ENCODE results near the gene USP25.

The USP25 gene

DNA sequence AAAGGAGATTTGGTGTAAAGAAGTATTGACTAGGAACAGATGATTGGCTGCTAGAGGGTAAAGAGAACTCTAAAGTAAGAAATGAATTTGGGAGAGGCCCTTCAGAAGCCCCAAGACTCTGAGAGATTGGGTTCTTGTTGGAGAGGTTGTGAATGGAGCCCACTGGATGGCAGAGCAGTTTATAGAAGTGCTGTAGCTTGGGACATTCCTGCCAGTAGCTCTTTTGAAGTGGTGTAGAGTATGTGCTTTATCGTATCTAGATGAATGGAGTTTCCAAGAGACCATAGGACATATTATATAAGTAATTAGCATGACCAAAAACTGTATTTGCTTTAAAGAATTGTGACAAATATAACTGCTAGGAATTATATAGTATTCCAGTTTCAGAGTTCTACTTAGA lies 21.3 kb downstream of the USP25 start:
- FAIRE-seq (no peak), DNase-seq (ENCODE audit: insufficient read length, low spot score) (no peak)
- TF ChIP-seq, protein P1, sequence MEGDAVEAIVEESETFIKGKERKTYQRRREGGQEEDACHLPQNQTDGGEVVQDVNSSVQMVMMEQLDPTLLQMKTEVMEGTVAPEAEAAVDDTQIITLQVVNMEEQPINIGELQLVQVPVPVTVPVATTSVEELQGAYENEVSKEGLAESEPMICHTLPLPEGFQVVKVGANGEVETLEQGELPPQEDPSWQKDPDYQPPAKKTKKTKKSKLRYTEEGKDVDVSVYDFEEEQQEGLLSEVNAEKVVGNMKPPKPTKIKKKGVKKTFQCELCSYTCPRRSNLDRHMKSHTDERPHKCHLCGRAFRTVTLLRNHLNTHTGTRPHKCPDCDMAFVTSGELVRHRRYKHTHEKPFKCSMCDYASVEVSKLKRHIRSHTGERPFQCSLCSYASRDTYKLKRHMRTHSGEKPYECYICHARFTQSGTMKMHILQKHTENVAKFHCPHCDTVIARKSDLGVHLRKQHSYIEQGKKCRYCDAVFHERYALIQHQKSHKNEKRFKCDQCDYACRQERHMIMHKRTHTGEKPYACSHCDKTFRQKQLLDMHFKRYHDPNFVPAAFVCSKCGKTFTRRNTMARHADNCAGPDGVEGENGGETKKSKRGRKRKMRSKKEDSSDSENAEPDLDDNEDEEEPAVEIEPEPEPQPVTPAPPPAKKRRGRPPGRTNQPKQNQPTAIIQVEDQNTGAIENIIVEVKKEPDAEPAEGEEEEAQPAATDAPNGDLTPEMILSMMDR (IDR thresholded peaks at IDR 0.05; ENCODE audit: insufficient read depth, missing control alignments): no peak

DNA sequence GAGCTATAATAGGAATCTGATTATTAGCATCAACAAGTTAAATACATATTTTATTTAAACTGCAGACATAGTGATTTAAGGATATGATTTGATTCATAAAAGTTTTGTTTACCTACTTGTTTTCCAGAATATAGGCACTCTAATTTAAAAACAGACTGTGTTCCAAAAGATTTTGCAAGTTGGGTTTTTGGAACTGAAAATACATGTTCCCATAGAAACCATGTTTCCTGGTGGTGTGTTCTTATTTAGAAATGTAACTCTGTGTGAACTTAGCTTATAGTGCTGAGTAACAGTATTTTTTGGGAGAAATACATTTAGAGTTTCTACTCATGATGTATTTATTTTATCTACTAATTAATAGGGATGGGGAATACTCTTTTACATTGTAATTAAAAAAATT lies 21.8 kb downstream of the USP25 start:
- FAIRE-seq (no peak), DNase-seq (ENCODE audit: insufficient read length, low spot score) (no peak)

DNA sequence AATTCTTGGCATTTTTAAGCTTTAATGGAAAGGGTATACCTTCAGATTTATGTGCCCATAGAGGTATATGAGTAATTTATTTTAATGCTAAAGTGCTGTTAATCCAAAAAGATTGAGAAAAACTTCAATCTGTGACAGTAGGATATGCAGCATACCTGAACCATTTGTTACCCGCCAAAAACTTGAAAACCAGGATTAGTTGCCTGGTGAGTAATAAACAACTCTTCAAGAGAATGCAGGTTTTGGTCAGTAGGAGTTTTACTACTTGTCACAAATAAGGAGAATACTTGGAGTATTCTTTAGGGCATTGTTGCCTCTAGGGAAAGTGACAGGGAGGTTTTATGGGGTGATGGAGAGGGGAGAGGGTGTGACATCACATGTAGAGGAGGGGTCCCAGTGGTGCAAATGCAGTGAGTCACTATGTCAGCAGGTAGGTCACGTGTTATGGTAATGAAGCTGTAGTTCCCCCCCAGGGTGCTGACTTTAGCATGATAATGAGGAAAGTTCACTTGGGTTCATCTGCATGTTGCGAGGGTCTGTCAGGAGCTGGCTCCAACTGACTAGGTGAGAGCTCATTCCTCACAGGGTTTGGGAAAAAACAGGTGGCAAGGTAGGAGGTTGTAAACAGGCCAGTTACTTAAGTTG lies 23.1 kb downstream of the USP25 start:
- TF ChIP-seq, protein P1 (IDR thresholded peaks at IDR 0.05; ENCODE audit: insufficient read depth, missing control alignments): no peak
- no peak for FAIRE-seq
- DNase-seq (ENCODE audit: insufficient read length, low spot score): no peak

More for the DNA sequence above, 21.8 kb downstream of the USP25 start:
- TF ChIP-seq, protein P1 (IDR thresholded peaks at IDR 0.05; ENCODE audit: insufficient read depth, missing control alignments): no peak

DNA sequence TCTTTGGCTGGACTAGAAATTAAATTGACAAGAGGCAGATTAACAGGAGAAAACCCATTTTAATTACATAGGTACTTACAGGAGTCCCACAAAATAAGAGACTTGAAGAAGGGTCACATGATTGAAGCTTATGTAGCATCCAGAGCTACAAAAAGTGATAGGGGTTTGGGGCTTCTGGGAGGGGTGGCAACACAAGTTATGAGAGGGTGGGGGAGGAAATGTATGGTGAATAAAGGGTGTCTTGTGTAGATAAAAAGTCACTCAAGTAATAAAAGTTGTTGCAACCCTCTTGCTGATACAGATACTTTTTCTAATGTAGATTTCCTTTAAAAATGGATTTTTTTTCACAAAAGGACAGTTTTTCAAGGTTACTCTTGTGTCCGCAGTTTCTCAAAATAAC lies 24.0 kb downstream of the USP25 start:
- TF ChIP-seq, protein P1 (IDR thresholded peaks at IDR 0.05; ENCODE audit: insufficient read depth, missing control alignments): no peak
- FAIRE-seq (no peak), DNase-seq (ENCODE audit: insufficient read length, low spot score) (no peak)

DNA sequence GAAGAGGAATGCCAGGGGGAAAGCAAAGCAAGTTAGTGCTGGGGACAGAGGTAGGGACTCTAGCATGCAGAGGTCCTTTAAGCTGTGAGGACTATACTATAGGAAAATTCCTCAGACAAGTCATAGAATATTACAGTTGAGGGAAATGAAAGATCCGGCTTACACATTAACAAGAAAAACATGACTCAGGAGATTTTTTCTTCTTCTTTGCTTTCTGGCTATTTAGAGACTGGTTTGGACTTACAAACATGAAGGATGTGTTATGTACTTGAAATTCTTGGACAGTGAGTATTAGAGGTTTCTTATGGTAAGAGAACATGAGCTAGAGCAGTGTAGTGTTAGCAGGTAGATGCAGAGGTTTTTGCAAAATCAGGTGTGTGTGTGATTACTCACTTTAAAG lies 24.9 kb downstream of the USP25 start:
- no peak for FAIRE-seq
- no peak for DNase-seq (ENCODE audit: insufficient read length, low spot score)
- TF ChIP-seq, protein P1 (IDR thresholded peaks at IDR 0.05; ENCODE audit: insufficient read depth, missing control alignments): no peak

DNA sequence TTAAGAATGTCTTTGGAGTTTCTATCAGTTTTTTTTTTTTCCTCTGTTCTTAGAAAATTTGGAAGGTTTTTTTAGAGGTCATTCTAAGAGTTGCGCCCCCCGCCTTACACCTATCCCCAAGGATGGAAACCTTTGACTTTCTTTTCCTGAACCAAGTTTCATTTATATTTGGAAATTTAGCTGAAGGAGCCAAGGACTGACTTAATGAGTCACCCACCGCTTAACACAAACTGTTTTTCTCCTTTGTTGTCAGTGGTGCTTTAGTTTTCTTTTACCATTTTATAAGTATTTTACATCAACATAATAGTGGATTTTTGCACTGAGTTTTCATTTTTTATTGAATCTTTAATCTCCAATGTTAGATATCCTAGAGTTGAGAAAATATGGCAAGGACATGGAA lies 25.3 kb downstream of the USP25 start:
- TF ChIP-seq, protein P1 (IDR thresholded peaks at IDR 0.05; ENCODE audit: insufficient read depth, missing control alignments): no peak
- FAIRE-seq (no peak), DNase-seq (ENCODE audit: insufficient read length, low spot score) (no peak)

DNA sequence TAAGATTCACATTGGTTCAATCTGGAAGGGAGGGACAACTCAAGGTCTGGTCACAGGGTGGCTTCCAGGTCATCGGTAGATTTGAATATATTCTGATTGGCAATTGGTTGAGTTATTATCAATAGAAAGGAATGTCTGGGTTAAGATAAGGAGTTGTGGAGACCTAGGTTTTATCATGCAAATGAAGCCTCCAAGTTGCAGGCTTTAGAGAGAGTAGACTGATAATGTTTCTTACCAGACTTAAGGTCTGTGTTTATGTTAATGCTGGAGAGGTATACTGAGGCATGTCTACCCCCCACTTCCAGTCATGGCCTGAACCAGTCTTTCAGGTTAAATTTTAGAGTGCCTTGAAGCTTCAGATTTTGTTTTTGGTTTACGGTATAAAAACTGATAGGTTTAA lies 29.7 kb downstream of the USP25 start:
- TF ChIP-seq, protein P1 (IDR thresholded peaks at IDR 0.05; ENCODE audit: insufficient read depth, missing control alignments): no peak
- FAIRE-seq: no peak
- no peak for DNase-seq (ENCODE audit: insufficient read length, low spot score)
